Epithelial cell of prostate (primary cell): ENCODE data around the gene VCAN.

Source experiments
- DNase-seq: peaks from one replicate; pipeline ENCODE4 v3.0.0-alpha.2; 2011; ENCODE audit warnings: low read depth, low spot score
- H3K27ac ChIP-seq: fragments of 450-650 bp; 2 replicates; pipeline ENCODE4 v1.5.1; 2017; ENCODE audit warnings: mild to moderate bottlenecking

The VCAN gene

DNA sequence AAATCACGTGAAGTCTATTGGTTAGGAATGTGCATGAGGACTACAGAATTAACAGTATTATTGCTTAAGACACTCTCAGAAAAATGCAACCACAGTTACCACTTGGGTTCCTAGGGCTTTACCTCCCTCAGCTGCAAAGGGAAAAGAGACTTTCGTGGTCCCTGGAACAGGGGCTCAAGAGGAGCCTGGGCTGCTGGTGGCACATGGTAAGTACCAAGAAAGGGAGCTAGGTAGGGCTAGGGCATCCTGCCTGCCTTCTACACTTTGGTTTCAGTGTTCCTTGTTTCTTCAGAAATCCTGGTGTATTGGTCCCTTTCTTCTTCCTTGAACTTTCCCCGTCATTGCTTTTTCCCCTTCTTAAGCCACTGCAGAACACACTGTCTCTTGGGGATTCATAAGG lies 7.3 kb upstream of the VCAN start:
- no peak overlapping the region for H3K27ac ChIP-seq
- DNase-seq: no peak

DNA sequence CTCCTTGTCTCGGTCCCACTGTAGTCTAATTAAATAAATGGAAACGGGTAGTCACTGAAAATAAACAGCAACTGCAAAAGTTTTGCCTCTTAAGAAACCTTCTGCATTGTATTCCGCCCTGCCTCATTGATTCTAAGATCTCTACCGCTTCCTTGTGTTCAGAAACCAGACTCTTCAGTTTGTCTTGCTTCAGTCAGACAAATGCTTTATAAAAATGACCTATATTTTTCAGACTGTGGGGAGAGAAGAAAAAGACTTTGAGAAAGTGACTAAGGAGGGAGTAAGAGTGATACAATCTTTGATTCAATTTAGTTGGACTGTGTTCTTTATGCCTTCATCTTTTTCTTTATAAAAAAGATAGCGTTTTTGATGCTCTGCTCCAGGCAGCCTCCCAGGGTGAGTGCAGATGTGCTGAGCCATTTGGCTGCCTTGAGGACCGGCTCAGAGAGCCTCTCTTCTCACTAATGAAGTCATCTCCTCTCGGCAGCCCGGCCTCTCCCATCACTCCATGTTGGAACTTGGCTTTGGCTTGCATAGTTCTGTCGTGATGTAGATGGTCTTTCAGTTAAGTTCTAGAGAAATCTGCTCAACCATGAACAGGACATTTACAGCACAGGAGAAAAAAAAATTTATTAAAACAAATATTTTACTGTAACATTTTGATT lies 4.0 kb upstream of the VCAN start:
- DNase-seq: no peak
- H3K27ac ChIP-seq: no peak overlapping the region

DNA sequence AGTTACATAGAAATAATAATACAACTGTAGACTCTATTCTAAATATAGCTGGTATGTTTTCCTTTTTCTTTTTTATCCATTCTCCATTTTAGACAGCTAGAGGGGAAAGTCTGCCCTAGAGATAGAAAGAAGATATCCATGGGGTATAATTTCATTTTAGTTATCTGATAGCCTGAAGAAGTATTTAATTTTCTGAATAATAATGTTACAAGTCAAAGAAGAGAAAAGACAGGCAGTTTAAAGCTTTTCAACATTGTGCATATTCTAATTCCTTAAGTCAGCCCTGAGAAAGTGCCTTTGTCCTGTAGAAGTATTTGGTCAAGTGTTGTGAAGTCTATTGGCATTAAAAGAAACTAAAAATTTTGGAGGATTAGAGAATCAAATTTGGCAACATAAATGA lies 2.5 kb upstream of the VCAN start:
- no peak for DNase-seq
- H3K27ac ChIP-seq: no peak overlapping the region

DNA sequence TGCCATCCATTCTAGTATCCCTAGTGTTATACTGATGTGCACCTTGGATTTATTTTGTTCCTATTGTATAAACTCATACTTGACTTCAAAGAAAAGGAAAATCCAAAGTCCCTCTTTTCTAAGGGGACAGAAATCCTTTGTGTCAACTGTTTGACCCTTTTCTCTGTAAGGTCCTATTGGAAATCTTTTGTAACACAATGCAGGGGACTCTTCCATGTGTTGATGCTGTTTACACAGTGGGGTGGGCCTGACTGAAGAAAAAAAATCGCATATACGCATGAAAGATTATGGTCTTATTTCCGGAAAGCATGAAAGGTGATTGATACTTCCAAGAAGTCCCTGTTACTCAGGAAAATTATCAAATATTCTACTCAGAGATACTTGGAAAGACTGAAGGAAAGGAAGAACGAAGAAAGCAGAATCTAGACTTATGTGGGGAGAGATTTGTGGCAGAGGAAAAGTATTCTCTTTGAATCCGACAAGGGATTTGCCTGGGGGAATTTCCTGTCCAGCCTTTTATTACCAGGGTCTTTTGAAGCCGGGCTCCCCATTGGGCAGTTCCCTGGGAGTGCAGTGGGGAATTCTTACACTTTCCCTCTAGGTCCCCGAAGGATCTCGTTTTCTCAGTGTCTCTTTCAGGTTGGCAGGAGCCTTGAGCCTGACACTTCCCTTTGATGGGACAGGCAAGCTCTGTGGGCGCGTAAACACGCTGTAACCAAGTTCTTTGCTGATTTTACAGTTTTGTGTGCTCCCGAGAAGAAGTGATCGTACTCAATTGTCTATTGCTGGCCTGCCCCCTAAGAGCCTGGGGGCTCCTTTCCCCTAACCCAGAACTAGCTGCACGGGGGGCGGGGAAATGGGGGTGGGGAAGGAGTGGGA lies 779 bp upstream of the VCAN start:
- H3K27ac ChIP-seq: no peak overlapping the region
- no peak for DNase-seq

DNA sequence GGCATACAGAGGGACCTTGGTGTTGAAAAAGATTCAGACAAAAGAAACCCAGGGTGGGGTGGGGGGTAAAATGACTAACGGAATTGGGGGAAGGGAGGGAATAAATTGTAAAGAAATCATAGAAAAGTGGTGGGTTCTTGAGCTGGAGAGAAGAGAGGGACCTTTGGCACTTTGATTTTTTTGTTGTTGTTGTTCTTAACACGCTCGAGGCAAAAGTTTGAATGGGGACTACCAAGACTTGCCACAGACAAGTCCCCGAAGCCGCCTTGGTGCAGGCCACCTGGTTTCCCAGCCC lies 616 bp downstream of the VCAN start:
- H3K27ac ChIP-seq: no peak overlapping the region
- DNase-seq: no peak

DNA sequence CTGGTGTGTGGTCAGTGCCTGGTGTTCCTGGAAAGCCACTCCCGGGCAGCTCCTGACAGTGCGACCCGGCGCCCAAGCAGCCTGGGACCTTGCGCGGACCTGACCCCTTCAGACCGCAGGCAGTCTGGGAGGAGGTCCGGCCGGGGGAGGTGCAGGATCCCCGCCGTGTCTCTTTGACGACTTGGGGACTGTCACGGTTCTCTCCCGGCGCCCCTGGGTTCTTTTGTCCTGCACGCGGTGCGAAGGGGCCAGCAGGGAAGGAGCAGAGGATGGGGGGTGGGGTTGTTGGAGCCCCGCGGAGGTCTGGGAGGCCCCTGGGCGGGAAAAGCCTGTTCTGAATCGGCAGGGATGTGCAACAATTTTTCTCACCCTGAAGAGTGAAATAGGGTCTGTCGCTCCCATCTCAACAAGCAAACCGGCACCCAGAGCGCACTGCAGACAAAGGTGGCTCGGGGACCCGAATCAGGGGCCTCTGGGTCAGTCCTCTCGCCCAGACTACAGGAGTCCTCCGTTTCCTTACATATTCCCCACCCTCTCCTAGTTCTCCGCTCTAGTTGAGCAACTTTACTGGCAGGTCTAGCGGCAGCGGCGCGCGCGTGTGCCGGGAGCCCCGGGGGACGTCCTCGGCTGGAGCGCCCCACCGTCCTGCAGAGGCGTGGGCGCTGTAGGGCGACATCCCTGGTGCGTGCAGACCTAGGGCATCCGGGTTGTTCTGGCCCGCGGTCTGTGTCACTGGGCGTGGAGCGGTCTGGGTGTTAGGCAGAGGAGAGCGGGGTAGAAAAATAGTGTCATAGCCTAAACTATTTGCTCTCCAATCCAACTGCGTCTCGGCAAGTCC lies 1.2 kb downstream of the VCAN start:
- peak overlapping the region; percentile 91 for H3K27ac ChIP-seq
- no peak for DNase-seq

DNA sequence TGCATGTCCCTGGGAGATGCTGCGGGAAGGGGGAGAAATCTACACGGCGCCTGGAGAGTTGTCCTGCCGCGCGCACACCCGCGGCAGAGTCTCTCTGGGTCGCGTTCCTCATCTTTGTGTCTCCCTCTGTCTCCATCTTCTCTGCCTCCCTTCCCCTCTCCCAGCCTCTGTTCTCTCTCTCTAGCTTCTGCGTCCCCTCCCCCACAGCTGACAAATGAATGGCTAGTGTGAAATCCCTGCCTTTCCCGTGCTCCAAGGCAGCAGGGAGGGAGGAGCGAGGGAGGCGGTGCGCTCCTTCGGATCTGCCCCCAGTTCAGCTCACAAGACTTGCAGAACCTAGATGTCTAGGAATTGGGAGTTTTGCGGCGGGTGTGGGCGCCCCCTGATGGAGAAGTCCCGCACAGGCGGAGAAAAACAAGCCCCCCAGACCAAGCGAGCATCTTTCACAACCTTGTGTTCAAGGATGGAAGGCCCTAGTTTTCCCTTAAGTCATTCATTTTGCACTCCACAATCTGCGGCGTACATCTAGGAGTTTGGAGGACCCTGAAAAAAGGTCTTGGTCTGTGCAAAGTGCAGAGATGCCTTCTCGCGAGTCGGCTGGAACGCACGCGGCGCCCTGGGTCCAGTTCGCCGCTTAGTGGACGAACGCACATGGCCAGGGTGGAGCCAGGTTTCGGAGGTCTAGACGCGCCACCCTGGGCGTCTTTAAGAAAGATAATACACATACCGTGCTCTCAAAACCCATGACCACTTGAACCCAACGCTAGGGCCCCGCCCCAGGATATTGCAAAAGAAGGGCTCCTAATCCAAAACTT lies 2.0 kb downstream of the VCAN start:
- peak; percentile 82 for DNase-seq
- peak overlapping the region; percentile 91 for H3K27ac ChIP-seq

DNA sequence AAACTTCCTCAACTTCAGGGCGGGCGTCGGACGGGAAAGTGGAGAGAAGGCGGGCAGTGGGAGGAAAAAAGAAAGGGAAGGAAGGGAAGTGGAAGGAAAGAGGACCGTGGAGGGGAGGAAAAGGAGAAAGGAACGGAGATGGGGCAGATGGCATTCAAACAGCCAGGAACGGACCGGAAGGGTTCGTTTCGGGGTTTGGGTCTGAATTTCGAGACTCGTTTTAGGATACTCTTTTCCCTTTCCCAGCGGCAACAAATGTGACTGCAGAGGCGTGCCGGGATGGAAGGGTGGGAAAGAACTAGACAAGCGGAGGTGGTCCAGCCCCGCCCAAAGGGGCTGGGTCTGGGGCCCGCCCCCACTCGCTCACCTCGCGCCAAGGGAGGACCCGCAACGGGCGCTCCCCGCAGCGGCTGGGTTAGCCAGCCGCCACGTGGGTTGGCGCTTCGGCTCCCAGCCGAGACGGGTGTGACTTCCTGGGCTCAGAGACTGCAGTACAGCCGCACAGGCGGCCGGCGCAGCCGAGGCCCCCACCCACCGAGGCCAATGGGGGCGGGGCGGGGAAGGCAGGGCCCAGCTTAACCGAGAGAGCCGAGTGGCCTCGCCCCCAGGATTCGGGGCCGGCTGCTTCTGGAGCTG lies 2.7 kb downstream of the VCAN start:
- DNase-seq: no peak
- H3K27ac ChIP-seq: peak overlapping the region; percentile 91

DNA sequence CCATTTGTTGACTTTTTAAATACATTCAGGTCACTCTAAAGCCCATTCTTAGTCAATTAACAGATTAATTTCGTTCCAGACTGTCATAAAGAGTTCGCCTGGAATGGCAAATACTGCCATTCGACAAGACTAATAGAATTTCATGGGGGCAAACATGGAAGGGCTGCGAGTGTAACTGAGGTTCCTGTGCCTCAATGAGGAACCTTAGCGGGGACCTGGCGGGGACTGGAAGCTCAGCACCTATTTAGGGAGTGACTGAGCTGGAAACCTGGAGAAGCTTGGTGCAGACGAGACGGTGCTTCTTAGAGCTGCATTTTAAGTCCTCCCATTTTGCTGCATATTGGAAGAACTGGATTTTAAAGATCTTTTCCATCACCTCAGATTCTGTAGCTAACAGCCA lies 3.4 kb downstream of the VCAN start:
- H3K27ac ChIP-seq: peak overlapping the region; percentile 91
- no peak for DNase-seq

DNA sequence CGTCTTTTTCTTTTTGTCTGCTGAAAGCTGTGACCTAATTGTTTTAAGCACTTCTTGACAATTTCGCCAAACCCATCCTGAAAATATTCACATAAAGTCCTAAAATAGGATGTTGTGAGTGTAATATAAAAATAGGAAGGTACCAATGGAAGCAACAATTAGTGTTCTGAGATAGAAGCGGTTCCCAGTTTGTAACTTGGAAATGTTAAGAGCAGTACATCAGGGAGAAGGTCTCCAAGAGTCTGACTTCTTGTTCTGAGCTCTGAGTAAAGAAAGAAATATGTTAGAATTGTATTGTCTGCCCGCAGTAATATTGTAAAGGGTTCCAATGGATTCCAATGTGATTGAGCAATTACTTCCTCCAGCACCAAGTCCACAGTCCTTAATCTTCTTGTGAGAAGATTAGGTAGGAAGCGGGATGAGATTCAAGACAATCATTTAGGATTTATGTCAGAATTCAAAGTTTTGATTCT lies 3.9 kb downstream of the VCAN start:
- H3K27ac ChIP-seq: peak overlapping the region; percentile 91
- DNase-seq: peak; percentile 26

DNA sequence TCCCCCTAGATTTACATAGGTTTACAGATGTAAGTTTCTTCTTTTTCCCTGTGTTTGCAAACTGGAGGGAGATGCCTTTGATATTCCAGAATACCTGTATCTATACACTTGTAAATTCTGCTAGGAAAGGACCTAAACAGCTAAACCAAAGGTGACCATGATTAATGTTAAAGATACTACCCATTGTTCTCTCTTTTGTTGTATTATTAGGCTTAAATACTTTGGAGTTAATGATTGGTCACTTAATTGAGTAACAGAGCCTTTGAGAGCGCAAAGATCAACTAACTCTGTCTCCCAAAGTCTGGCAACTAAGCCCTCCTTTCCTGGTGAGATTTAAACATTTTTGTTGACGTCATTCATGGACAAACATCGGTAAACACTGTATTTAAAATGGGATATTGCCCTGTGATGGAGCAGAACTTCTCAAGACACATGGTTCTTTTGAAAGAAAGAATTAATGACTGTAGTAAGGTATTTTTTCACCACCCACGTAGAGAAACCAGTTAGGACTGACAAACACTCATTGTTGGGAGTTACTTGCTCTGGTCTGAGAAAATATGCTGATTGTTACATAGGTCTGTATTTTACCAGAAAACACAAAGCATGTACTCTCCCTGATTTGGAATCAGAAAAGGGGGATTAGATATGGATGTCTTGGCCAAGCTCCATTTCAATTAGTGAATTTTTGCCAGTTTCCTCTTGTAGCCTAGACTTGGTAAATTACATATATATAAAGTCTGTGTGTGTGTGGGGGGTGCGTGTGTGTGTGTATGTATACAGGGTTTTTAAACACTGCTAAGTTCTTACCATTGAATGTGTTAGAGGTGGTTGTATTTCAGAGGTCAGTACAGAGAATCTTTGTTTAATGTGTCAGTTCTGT lies 4.6 kb downstream of the VCAN start:
- peak overlapping the region; percentile 91 for H3K27ac ChIP-seq
- DNase-seq: no peak

DNA sequence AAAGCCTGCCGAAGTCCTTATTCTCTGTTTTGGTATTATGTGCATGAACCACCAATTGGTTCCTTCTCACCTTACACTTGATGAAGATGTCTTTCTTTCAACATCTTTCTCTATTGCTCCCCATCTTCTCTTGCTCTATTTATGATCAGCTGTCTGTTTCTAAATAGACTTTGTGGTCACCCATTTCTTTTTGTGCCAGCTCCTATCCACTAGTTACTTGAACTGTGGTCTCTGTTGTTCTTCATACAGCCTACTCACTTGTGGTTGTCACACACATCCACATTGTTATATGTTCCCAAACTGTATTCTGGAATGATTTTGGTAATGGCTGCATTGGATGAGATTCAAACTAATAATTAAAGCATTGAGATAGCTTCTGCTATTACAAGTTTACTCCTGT lies 11.4 kb downstream of the VCAN start:
- no peak overlapping the region for H3K27ac ChIP-seq
- no peak for DNase-seq

DNA sequence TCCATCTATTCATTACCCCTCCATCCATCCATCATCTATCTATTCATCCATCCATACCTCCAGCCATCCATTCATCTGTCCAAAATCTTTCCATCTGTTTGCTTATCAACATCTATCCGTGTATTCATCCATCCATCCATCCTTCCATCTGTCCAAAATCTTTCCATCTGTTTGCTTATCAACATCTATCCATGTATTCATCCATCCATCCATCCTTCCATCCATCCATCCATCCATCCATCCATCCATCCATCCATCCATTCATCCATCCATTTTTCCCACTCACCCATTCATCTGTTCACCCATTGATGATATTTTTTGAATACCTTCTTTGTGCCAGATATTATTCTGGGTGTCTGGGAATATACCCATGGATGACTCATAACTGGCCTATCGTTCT lies 12.8 kb downstream of the VCAN start:
- DNase-seq: no peak
- H3K27ac ChIP-seq: no peak overlapping the region

DNA sequence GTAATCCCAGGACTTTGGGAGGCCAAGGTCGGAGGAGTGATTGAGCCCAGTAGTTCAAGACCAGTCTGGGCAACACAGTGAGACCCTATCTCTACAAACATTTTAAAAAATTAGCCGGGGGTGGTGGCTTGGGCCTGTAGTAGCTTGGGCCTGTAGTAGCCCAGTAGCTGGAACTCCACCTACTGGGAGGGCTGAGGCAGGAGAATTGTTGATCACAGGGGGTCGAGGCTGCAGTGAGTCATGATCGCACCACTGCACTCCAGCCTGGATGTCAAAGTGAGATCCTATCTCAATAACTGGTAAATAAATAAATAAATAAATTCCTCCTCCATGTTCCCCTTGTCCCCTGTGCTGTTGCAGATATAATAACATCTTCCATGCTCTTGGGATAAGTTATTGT lies 14.3 kb downstream of the VCAN start:
- DNase-seq: no peak
- H3K27ac ChIP-seq: no peak overlapping the region

DNA sequence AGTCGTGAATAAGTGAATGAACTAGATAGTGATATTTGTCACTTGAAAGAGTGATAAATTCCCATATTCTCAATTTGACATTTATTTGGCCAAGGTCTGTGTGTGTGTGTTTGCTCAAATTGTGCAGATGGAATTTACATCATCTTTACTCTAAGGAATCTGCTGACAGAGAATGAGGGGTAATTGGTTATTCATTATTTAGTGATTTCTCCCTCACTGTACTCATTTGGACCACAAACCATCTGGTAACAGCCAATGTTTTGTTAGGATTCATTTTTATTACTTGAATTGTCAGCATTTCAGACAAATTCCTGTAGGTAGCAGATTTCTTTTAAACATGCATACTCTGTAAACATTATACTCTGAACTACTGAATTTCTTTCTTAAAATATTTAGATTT lies 15.6 kb downstream of the VCAN start:
- DNase-seq: no peak
- no peak overlapping the region for H3K27ac ChIP-seq

DNA sequence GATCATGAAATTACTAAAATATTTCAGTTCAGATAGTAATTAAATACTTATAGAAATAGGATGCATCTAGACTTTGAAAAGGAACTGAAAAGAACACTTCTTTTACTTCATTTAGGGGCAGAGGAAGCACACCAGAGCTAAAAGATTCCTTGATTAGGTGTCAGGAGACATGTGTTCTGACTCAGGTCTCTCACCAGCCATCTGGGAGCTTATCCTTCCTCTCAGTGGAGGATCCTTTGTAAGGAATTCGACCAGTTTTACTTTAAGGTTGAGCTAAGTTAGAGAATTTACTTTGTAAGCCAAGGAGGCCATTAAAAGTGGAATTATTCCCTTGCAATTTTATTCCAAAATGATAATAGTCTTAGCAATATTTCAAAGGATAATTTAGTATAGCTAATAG lies 16.7 kb downstream of the VCAN start:
- no peak overlapping the region for H3K27ac ChIP-seq
- no peak for DNase-seq

DNA sequence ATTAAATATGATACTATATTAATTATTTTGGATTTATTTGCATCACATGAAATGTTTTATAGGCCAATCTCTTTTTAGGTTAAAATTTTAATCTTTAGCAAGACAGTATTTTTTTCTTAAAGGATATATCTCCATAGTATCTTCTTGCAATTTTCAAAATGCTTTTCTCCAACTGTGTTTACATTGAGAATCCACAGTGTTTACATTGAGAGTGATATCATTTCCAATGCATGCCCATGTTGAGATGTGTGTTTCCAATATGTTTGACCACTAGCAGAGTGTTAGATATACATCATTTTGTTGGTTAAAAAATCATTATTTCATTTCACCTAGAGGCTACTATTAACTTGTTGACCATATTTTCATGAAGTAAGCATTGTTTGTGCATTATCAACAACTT lies 17.3 kb downstream of the VCAN start:
- no peak overlapping the region for H3K27ac ChIP-seq
- DNase-seq: no peak

DNA sequence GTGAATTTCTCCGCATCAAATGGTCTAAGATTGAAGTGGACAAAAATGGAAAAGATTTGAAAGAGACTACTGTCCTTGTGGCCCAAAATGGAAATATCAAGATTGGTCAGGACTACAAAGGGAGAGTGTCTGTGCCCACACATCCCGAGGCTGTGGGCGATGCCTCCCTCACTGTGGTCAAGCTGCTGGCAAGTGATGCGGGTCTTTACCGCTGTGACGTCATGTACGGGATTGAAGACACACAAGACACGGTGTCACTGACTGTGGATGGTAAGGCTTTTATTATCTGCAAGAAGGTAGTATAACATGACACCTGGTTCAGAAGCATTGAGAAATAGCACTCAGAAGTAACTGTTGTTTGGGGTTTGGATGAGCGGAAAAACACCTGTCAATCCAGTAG lies 18.7 kb downstream of the VCAN start:
- H3K27ac ChIP-seq: no peak overlapping the region
- DNase-seq: no peak

DNA sequence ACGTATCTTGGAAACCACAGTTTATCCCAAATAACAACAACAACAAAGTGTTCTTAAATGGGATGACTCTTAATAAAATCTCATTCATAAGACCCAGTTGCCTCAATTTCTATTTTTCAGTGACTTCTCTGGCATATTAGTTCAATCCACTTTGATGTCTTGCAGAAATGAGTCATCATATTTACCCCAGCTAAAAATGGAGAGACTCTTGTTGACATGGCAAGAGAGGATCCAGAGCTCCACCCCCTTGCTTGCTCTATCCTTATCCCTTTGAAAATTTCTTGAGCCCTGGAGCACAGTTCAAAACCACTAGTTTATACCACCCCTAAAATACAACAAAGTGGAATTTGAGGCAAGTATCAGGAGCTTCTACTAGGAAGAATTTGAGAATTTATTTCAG lies 20.8 kb downstream of the VCAN start:
- no peak overlapping the region for H3K27ac ChIP-seq
- DNase-seq: no peak
